Measurements from ENCODE around the gene SPC25. TPM values are rescaled to one million over a fixed set of nuclear protein-coding genes. Genes with fewer than 3 reads are reported as not detected.

Gene SPC25
- total RNA-seq, 1 experiment from 2014 or later: 29.8 TPM

DNA sequence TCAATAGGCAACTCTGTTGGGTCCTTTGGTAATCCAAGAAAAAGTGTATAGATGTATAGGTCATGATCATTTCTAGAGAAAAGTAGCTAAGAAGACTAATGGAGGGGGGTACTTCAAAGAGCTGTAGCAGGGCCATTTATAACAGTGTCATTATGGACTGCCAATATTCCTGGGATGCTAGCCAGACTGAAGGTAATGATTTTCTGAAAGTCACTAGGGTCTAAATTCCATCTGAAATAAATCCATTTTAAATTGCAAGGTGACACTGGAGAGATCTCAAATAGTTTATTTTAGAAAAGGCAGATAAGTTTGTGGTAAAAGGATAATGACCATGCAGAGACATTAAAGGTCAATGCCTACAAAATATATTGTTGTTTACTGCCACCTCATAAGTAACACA, 4.5 kb upstream of the SPC25 start:
- no TSS peak for BruUV-seq (replicated peaks)
- POLR2A ChIA-PET: interaction anchor here (1.0 kb wide), 1 partner anchor 11 kb away, joined by 3 read pairs; no protein-coding TSS in a partner anchor
- Histone ChIP-seq H2AFZ (ENCODE audit: low read depth, low read length, poor library complexity, severe bottlenecking) (no peak overlapping the region), H3K4me1 (ENCODE audit: control insufficient read depth in 1 of 2, insufficient read depth in 2 of 2, low read length in 2 of 2) (peaks cover 3 to 6% of the 10 kb centered on the region in 2 experiments; a peak in 3 of 4 replicates), H4K20me1 (ENCODE audit: insufficient read depth) (no peaks in the 10 kb centered on the region), H3K4me3 (replicated peaks in 1 of 2; ENCODE audit: low read depth in 1 of 2, low read length in 2 of 2) (no peak overlapping the region), H3K36me3 (ENCODE audit: control insufficient read depth in 1 of 2, insufficient read depth in 2 of 2, low read length in 2 of 2) (no peaks in the 10 kb centered on the region), H3K9me3 (ENCODE audit: control insufficient read depth in 1 of 2, insufficient read depth in 1 of 2, low read depth in 1 of 2, low read length in 2 of 2) (no peaks in the 10 kb centered on the region), H3K27me3 (ENCODE audit: insufficient read depth, low read length) (no peaks in the 10 kb centered on the region), H3K9me2 (ENCODE audit: insufficient read depth) (no peaks in the 10 kb centered on the region), H3K9ac (ENCODE audit: low read length) (no peak overlapping the region), H3K4me2 (ENCODE audit: low read length) (no peak overlapping the region), H3K27ac (ENCODE audit: low read depth, low read length) (no peak overlapping the region), H3K79me2 (ENCODE audit: insufficient read depth, low read length) (peaks cover 5% of the 10 kb centered on the region)
- no peak for DNase-seq (ENCODE audit: low read depth, low spot score)
- ATAC-seq: no peak
- intact Hi-C loops (cut with micrococcal nuclease): no loop called here
- RAD21 ChIA-PET (ENCODE audit: low non-redundant PET in 1 of 2, low total read pairs in 2 of 2, uncharacterized antibody in 2 of 2, unreplicated experiment in 2 of 2): no interaction called here
- no peak for TF ChIP-seq POLR2A (IDR thresholded peaks at IDR 0.05; ENCODE audit: borderline replicate concordance, extremely low read depth, insufficient read depth, insufficient read length)
- TF ChIP-seq ELF1 (IDR thresholded peaks at IDR 0.05; ENCODE audit: borderline replicate concordance, low read depth): no peak
- TF ChIP-seq CBX3 (IDR thresholded peaks at IDR 0.05; ENCODE audit: low read depth): no peak
- TF ChIP-seq SP1 (IDR thresholded peaks at IDR 0.05; ENCODE audit: low read depth): no peak
- no peak for TF ChIP-seq SRF (IDR thresholded peaks at IDR 0.05; ENCODE audit: low read depth)
- TF ChIP-seq EZH2 (IDR thresholded peaks at IDR 0.05): no peak
- no peak for TF ChIP-seq EZH2phosphoT487 (IDR thresholded peaks at IDR 0.05; ENCODE audit: borderline replicate concordance)
- TF ChIP-seq, protein P1, sequence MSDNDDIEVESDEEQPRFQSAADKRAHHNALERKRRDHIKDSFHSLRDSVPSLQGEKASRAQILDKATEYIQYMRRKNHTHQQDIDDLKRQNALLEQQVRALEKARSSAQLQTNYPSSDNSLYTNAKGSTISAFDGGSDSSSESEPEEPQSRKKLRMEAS (IDR thresholded peaks at IDR 0.05): no peak
- TF ChIP-seq CEBPB (IDR thresholded peaks at IDR 0.05; ENCODE audit: low read depth): no peak
- TF ChIP-seq POLR2AphosphoS5 (IDR thresholded peaks at IDR 0.05; ENCODE audit: low read depth, low read length): no peak
- TF ChIP-seq ZFX (IDR thresholded peaks at IDR 0.05): no peak
- TF ChIP-seq ZNF274 (IDR thresholded peaks at IDR 0.05; ENCODE audit: low read depth, low read length): no peak
- TF ChIP-seq, protein P2, sequence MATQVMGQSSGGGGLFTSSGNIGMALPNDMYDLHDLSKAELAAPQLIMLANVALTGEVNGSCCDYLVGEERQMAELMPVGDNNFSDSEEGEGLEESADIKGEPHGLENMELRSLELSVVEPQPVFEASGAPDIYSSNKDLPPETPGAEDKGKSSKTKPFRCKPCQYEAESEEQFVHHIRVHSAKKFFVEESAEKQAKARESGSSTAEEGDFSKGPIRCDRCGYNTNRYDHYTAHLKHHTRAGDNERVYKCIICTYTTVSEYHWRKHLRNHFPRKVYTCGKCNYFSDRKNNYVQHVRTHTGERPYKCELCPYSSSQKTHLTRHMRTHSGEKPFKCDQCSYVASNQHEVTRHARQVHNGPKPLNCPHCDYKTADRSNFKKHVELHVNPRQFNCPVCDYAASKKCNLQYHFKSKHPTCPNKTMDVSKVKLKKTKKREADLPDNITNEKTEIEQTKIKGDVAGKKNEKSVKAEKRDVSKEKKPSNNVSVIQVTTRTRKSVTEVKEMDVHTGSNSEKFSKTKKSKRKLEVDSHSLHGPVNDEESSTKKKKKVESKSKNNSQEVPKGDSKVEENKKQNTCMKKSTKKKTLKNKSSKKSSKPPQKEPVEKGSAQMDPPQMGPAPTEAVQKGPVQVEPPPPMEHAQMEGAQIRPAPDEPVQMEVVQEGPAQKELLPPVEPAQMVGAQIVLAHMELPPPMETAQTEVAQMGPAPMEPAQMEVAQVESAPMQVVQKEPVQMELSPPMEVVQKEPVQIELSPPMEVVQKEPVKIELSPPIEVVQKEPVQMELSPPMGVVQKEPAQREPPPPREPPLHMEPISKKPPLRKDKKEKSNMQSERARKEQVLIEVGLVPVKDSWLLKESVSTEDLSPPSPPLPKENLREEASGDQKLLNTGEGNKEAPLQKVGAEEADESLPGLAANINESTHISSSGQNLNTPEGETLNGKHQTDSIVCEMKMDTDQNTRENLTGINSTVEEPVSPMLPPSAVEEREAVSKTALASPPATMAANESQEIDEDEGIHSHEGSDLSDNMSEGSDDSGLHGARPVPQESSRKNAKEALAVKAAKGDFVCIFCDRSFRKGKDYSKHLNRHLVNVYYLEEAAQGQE (IDR thresholded peaks at IDR 0.05; ENCODE audit: low read depth): no peak
- TF ChIP-seq RAD21 (IDR thresholded peaks at IDR 0.05; ENCODE audit: low read depth): no peak
- TF ChIP-seq TCF7L2 (IDR thresholded peaks at IDR 0.05; ENCODE audit: borderline replicate concordance, extremely low read depth, insufficient read depth, insufficient read length): no peak
- TF ChIP-seq EGR1 (IDR thresholded peaks at IDR 0.05; ENCODE audit: low read depth): no peak
- CTCF ChIA-PET: no interaction called here

Data from HCT116 (cell line).